Activated T-cell treated with anti-CD3 and anti-CD28 coated beads for 4 hours (primary cell): ENCODE results near the gene ARHGDIG.
"Not testable (repeated sequence)": the region's sequence is repeated elsewhere in the genome, so short reads cannot be mapped to it uniquely, and the experiment has no call there.

ENCODE experiments used
- DNase-seq: peaks from one replicate; pipeline ENCODE4 v3.0.0-alpha.2; 2020

ARHGDIG gene

GRCh38 chr16:280552-280951, at the start of gene ARHGDIG:
Gene ARHGDIG, plus strand, starts transcription at chr16:280591. Its CDS starts 90 bp downstream, at chr16:280681.
- DNase-seq = no peak

DNA sequence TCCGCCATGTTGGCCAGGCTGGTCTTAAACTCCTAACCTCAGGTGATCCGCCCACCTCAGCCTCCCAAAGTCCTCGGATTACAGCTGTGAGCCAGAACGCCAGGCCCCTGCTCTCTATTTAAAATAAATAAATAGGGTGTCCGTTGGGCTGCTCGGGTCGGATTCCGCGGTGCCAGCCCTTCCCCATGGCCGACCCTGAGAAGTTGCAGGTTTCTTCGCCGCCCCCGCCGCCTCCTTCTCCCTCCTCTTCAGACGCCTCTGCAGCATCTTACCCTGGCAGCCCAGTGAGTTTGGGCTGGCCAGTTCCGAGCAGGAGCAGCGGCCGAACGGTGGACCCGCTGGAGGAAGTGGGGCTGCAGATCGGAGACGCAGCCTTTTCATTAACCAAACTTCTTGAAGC, 49.4 kb upstream of the ARHGDIG start:
- DNase-seq = no peak

GRCh38 chr16:234468-235305, 45.7 kb upstream of the ARHGDIG start, which contains the start of gene FAM234A:
Gene FAM234A, plus strand, starts transcription at chr16:234821. Its CDS starts 19,593 bp downstream, at chr16:254414.
- peak; percentile 94 for DNase-seq

GRCh38 chr16:239948-240277, 40.5 kb upstream of the ARHGDIG start:
- no peak for DNase-seq

GRCh38 chr16:240559-240958, 39.8 kb upstream of the ARHGDIG start:
- DNase-seq = no peak

DNA sequence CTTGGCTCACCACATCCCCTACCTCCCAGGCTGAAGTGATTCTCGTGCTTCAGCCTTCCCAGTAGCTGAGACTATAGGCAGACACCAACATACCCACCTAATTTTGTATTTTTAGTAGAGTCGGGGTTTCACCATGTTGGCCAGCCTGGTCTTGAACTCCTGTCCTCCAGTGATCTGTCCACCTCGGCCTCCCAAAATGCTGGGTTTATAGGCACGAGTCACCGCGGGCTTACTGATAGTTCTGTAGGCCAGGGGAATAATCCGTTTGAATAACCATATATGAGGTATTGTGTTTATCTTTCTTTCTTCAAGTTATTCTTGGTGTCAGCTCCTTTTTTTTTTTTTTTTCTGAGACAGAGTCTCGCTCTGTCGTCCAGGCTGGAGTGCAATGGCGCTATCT, 38.1 kb upstream of the ARHGDIG start:
- DNase-seq = no peak

DNA sequence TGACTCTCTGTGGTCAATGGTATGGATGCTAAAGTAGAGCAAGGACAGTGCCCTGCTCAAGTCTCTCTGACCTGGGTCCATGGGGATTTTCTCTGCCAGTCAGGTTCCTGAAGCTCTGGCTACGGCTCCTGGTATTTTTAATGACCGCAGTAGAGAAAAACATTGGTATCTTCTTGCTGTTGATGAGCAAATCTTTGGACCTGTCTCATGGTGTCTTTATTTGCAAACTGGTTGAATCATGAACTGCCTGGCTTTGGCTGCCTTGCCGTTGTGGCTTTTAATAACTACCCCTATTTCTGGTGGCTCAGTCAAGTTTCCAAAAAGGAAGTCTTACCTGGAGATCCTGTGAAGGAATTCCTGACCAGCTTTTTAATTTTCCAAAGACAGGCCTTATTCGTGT, 37.0 kb upstream of the ARHGDIG start:
- DNase-seq = no peak

DNA sequence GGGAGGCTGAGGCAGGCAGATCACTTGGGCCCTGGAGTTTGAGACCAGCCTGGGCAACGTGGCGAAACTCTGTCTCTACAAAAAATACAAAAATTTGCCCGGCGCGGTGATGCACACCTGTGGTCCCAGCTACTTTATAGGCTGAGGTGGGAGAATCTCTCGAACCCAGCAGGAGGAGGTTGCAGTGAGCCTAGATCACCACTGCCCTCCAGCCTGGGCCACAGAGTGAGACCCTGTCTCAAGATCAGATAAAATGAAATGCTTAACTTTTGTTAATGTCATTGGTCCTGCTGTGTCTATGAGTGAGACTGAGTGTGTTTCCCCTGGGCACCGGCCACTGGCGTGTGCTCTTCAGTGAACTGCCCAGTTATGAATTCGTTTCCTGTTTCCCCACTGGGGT, 35.3 kb upstream of the ARHGDIG start:
- no peak for DNase-seq

- DNase-seq = no peak
Measured at GRCh38 chr16:247027-247426, 33.4 kb upstream of the ARHGDIG start.

GRCh38 chr16:249431-249830, 31.0 kb upstream of the ARHGDIG start:
- DNase-seq = no peak

- DNase-seq = no peak
Measured at GRCh38 chr16:252366-253337, 27.7 kb upstream of the ARHGDIG start.

GRCh38 chr16:253833-254232, 26.6 kb upstream of the ARHGDIG start:
- DNase-seq = no peak

DNA sequence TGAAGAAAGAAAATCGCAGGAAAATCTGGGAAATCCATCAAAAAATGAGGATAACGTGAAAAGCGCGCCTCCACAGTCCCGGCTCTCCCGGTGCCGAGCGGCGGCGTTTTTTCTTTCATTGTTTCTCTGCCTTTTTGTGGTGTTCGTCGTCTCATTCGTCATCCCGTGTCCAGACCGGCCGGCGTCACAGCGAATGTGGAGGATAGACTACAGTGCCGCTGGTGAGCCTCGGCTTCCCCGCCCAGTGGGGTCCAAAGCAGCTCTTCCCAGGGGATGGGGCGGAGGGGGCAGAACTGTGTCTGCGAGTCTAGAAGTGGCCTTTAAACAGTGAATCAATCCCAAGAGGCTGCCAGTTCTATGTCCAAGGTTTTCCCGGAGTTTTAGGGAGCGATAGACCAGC, 25.9 kb upstream of the ARHGDIG start:
- DNase-seq = no peak

DNA sequence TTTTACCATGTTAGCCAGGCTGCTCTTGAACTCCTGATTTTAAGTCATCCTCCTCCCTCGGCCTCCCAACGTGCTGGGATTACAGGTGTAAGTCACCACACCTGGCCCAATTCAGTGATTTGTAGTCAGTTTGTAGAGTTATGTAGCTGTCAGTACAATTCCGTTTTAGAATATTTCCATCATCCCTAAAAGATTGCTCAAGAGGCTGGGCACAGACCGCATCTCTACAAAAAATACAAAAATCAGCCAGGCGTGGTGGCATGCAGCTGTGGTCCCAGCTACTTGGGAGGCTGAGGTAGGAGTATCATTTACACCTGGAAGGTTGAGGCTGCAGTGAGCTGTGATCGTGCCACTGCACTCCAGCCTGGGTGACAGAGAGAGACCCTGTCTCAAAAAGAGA, 25.2 kb upstream of the ARHGDIG start:
- DNase-seq = no peak

DNA sequence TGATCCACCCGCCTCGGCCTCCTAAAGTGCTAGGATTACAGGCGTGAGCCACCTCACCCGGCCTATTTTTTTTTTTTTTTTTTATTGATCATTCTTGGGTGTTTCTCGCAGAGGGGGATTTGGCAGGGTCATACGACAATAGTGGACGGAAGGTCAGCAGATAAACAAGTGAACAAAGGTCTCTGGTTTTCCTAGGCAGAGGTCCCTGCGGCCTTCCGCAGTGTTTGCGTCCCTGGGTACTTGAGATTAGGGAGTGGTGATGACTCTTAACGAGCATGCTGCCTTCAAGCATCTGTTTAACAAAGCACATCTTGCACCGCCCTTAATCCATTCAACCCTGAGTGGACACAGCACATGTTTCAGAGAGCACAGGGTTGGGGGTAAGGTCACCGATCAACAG, 22.3 kb upstream of the ARHGDIG start:
- DNase-seq = not testable (repeated sequence)

- no peak for DNase-seq
Measured at GRCh38 chr16:259226-259625, 21.2 kb upstream of the ARHGDIG start.

GRCh38 chr16:259814-260253, 20.6 kb upstream of the ARHGDIG start:
- DNase-seq = no peak

GRCh38 chr16:260326-260725, 20.1 kb upstream of the ARHGDIG start:
- no peak for DNase-seq

GRCh38 chr16:261031-261691, 19.2 kb upstream of the ARHGDIG start:
- DNase-seq = no peak

GRCh38 chr16:262121-262745, 18.2 kb upstream of the ARHGDIG start:
- no peak for DNase-seq

DNA sequence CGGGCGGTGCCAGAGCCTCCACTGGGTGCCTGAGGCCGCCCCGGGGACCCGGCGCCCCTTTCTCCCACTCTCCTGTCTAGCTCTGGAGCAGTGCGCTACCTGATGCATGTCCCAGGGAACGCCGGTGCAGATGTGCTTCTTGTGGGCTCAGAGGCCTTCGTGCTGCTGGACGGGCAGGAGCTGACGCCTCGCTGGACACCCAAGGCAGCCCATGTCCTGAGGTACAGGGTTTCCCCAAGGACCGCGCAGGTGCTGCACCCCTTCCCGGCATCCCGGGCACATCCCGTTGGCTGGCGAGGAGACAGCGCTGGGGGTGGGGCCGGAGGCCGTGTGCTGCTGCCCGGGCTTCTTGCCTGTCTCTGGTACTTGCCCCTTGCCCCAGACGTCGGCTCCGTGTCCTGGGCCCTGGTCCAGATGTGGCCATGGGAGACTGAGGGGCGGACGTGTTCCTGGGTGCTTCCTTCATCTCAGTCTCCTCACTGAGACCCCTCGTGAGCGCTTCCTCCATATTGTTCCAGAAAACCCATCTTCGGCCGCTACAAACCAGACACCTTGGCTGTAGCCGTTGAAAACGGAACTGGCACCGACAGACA, 17.1 kb upstream of the ARHGDIG start:
- no peak for DNase-seq

DNA sequence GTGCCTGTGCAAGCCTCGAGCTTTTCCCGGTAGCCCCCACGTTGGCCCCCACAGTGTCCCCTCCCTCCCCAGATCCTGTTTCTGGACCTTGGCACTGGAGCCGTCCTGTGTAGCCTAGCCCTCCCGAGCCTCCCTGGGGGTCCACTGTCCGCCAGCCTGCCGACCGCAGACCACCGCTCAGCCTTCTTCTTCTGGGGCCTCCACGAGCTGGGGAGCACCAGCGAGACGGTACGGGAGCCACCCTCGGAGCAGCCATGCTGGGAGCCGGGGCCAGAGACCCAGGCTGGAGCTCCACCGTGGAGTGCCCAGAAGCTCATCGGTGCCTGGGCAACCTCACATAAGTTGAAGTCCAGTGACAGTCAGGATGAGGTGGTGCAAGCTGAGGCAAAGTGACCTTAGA, 16.4 kb upstream of the ARHGDIG start:
- DNase-seq = no peak
